Measurements from ENCODE around the gene CCSER1.
"Not testable (repeated sequence)": the region's sequence is repeated elsewhere in the genome, so short reads cannot be mapped to it uniquely, and the experiment has no call there.

The CCSER1 gene

GRCh38 chr4:90730752-90731151 lies 603.6 kb downstream of the CCSER1 start:
- no peak for DNase-seq

GRCh38 chr4:90733211-90733610 lies 606.0 kb downstream of the CCSER1 start:
- DNase-seq = no peak

GRCh38 chr4:90745176-90745575 lies 618.0 kb downstream of the CCSER1 start:
- DNase-seq = no peak

GRCh38 chr4:90753068-90753467 lies 625.9 kb downstream of the CCSER1 start:
- peak; percentile 4 for DNase-seq

GRCh38 chr4:90757534-90758060 lies 630.4 kb downstream of the CCSER1 start:
- no peak for DNase-seq

- no peak for DNase-seq
Measured at GRCh38 chr4:90760059-90760458, 632.9 kb downstream of the CCSER1 start.

DNA sequence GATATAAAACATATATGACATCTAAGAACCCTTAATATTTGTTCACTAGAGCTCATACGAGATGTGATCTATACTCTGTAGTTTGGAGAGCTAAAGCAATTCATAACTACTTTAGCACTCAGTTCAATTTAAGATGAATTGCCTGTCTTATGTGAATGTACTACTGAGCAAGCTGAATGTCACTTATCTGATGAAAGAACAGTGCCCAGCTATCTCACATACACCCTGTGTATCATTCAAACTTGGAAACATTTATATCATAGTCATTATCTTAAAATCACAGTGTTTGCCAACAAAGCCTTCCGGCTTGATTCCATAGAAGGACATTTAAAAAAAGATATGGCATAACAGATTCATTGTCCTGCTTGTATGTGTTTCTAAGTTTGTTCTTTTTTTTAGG lies 639.6 kb downstream of the CCSER1 start:
- DNase-seq = no peak

- peak; percentile 29 for DNase-seq
Measured at GRCh38 chr4:90769251-90769650, 642.1 kb downstream of the CCSER1 start.

GRCh38 chr4:90780193-90780592 lies 653.0 kb downstream of the CCSER1 start:
- DNase-seq = no peak

GRCh38 chr4:90786602-90787001 lies 659.4 kb downstream of the CCSER1 start:
- no peak for DNase-seq

DNA sequence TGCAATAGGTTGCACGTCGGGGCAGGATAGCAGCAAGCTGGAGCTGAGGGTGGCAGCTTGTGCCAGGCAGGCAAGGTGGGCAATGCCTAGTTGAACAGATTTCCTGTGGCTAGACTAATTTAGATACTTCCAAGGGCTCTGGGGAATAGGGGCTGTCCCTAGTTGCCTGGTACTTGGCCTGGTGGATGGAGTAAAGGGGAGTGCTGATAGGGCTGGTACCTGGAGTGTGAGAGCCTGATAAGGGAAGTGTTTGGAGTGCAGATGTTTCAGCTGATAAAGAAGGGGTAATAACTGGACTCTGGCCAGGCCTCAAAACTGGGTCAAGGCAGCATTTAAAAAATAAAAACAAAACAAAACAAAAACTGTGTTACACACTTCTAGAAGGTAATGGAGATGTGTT lies 665.5 kb downstream of the CCSER1 start:
- no peak for DNase-seq

DNA sequence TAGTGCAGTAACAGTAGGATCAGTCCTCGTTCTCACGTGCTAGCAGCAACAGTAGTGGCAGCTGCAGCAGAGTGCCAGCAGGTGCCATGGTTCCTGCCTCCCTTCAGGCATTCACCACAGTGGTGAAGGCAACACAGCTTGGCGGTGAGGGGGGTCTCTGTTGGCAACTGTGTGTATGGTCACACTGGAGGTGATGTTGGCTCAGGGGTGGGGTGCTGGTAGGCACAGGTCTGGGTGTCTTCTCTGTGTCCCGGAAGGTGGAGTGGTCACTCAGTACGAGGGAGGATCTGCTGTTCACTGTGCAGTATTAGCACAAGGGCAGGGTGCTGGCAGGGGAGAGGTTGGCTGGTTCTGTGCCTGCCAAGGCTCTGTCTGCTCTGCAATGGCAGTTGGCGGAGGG lies 671.8 kb downstream of the CCSER1 start:
- DNase-seq = no peak

- DNase-seq = no peak
Measured at GRCh38 chr4:90799895-90800294, 672.7 kb downstream of the CCSER1 start.

- peak; percentile 38 for DNase-seq
Measured at GRCh38 chr4:90815569-90815968, 688.4 kb downstream of the CCSER1 start.

DNA sequence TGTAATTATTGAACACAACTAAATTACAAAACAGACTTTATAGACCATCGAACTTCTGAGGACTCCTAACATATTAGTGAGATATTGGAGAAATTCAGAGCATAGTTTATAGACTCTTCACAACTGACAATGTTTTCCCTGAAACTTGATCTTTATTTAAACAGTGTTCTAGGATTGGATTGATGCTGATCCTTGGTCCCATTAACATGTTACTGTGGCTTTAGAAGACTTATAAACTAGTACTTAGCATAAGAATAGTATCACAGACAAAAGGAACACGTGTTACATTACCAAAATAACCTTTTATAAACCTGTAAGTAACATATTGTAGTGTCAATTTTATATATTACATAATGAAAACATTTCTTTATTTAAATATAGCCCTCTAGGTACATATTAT lies 689.6 kb downstream of the CCSER1 start:
- DNase-seq = no peak

- no peak for DNase-seq
Measured at GRCh38 chr4:90824266-90825150, 697.3 kb downstream of the CCSER1 start.

- no peak for DNase-seq
Measured at GRCh38 chr4:90825849-90826248, 698.7 kb downstream of the CCSER1 start.

DNA sequence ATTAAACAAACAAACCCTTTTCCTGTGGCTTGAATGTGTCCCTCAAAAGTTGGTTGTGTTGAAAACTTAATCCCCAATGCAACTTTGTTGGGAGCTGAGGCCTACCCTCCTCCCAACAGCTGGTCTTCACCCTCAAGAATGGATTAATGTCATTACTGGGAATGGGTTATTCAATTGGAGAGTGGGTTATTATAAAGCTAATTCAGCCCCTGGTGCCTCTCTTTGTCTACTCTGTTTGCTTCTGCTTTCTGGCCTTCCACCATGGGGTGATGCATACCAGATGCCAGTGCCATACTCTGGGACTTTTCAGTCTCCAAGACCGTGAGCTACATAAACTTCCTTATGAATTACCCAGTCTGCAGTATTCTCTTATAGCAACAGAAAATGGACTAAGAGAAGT lies 706.5 kb downstream of the CCSER1 start:
- DNase-seq = peak; percentile 59

- no peak for DNase-seq
Measured at GRCh38 chr4:90837241-90837640, 710.0 kb downstream of the CCSER1 start.

GRCh38 chr4:90838859-90839258 lies 711.7 kb downstream of the CCSER1 start:
- not testable (repeated sequence) for DNase-seq

DNA sequence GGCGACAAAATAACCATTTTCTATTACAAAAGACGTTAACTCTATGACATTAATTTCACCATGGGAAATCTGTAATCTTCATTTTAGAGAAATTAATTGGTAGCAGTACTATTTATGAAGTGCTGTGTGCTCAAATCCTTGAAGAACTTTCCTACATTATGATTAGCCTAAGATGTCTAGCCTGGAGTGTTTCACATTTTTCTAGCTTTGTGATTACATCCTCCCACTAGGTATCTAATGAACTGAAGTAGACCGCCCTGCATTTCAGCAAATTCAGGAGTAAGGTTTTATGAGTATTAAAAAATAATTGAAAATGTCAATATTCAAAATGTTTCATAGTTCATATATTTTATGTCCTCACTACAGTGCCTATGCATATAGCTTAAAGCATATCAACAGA lies 713.1 kb downstream of the CCSER1 start:
- no peak for DNase-seq

DNA sequence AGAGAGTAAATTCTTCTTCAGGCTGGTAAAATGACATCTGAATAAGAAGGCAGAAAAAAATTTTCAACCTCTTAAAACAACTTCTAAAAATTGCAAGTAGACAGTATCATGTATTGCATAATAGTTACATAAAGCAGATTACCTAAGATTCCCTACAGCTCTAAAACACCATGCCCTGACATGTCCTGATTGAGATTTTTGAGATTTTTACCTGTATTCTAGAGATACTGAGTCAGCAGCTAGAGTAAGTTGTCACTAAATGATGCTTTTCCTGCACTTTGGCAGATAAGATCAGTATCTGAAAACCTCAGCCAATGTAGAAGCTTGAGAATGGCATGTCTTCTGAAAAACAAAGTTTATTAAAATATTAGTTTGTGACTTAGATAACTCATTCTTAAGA lies 713.6 kb downstream of the CCSER1 start:
- DNase-seq = no peak

DNA sequence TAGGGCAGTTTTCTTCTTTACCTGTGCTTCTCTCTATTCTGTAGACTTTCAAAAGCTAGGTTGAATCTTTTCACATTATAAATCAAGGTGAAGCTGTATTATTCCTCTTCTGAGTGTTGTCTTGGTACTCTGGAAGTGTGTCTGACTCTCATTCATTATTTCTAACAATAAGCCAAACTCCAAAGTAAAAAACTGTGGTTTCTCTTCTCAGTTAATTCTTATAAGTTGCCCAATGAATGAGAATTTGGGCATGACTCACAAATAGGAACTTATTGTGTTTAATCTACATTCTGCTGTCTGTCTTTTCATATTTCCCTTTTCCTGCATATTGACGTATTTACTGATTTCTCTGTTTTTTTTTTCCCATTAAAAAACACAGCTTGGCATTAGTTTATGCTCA lies 714.5 kb downstream of the CCSER1 start:
- no peak for DNase-seq

- DNase-seq = no peak
Measured at GRCh38 chr4:90842960-90843359, 715.8 kb downstream of the CCSER1 start.

DNA sequence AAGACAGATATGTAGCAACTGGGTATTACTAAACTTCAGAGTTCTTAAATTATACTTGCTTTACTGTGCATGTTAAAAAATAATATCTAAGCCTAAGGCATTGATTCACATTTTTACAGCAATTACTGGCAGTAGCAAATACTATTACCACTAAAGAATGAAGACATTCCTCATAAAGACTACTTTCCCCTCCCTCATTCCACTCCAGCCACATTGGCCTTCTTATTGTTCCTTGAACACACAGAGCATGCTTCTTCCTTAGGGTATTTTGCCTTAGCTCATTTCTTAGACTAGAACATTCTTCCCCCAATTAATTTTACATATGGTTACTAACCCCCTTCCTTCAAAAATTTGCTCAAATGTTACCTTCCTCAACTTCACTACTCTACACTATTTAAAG lies 717.0 kb downstream of the CCSER1 start:
- DNase-seq = no peak

All from NCI-H82 (cell line).